IPS-18a (cell line): Measurements from ENCODE around the gene CRHR2.
"Not testable (repeated sequence)": the region's sequence is repeated elsewhere in the genome, so short reads cannot be mapped to it uniquely, and the experiment has no call there.

Experiments used
- H3K27ac ChIP-seq: one replicate; pipeline ENCODE4 v1.5.1; 2013; ENCODE audit warnings: low read length
- H3K27me3 ChIP-seq: one replicate; pipeline ENCODE4 v1.6.1; 2013; ENCODE audit warnings: mild to moderate bottlenecking, low read length; ENCODE audit not compliant: control insufficient read depth, insufficient read depth
- H3K36me3 ChIP-seq: one replicate; pipeline ENCODE4 v1.6.1; 2013; ENCODE audit warnings: low read depth, low read length; ENCODE audit not compliant: control insufficient read depth
- H3K4me1 ChIP-seq: one replicate; pipeline ENCODE4 v1.6.1; 2013; ENCODE audit warnings: low read depth, low read length; ENCODE audit not compliant: control insufficient read depth
- H3K4me3 ChIP-seq: one replicate; pipeline ENCODE4 v1.5.1; 2013; ENCODE audit warnings: low read length
- H3K9ac ChIP-seq: one replicate; pipeline ENCODE4 v1.6.1; 2013; ENCODE audit warnings: mild to moderate bottlenecking, low read length, moderate library complexity
- H3K9me3 ChIP-seq: one replicate; pipeline ENCODE4 v1.6.1; 2013; ENCODE audit warnings: low read depth, low read length; ENCODE audit not compliant: control insufficient read depth

CRHR2 gene

DNA sequence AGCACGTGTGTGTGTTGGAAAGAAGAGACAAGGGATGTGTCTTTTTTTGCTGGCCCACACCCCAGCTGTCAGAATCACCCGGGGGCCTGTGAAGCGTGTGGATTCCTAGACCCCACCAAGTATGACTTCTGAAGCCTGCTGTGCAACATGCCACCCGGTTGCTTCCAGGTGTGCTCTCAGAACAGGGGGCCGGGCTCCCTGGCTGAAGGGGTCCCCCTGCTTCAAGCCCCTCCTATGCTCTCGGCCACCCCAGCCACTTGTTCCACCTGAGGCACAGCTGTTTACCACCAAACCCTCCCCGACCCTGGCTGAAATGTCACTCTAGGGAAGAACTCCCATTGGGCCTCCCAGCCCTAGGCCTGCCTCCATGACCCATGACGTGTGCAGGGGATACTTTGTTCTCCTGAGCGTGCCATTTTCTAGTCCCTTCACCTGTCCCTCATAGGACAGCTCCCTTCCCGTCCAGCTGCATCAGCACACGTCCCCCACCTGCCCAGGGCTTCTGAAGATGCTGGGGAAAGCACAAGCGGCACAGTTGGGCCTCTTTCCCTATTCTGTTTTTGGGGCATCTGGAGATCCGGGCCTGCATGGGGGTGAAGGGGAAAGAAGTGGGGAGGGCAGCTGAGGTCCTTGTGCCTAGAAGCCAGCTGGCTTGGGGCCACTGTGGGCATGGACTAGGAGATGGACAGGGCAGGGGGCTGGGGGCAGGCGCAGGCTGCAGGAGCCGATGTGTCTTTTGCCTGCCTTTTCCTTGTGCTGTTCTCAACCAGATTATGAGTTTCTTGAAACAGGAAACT is 33.3 kb downstream of the CRHR2 start:
- no peak overlapping the region for H3K9ac ChIP-seq
- H3K4me1 ChIP-seq, result peaks cover 4% of the 10 kb centered on the region
- H3K4me3 ChIP-seq, result no peak overlapping the region
- H3K27ac ChIP-seq, result no peak overlapping the region
- H3K9me3 ChIP-seq, result no peaks in the 10 kb centered on the region
- H3K36me3 ChIP-seq, result peaks cover 3% of the 10 kb centered on the region
- no peaks in the 10 kb centered on the region for H3K27me3 ChIP-seq

DNA sequence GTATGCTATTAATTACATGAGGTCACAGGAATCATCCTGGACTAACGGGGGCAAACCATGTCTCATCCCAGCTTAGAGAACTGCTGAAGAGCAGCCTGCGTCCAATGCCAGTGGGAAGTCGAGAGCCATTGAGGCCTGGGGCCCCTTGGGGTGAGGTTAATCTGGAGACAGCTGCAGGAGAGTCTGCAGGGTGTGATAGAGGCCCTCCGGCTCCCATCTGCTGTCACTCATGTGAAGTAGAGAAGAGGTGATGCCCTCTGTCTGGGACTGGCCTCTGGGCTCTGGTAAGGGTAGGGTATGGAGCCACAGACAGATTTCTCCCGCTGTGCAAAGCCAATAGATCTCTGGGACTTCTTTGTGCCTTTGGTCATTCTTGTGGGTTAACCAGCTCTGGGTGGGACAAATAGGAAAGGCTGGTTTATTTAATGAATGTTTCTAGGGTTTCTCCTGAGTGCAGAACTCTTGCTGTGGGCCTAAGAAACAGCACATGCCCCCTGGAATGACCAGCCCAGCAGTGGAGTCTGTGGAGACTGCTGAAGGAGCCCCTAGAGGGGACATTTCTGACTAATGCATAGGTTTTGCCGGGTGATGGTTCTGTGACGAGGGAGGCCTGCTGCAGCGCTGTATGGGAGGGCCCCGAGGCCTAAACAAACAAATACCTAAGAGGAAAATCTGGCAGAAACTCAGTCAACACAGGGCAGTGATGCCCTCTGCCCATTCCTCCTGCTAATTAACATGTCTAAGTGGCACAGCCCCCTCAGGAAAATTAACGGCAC is 34.5 kb downstream of the CRHR2 start:
- H3K27me3 ChIP-seq, result no peaks in the 10 kb centered on the region
- no peaks in the 10 kb centered on the region for H3K9me3 ChIP-seq
- peaks cover 14% of the 10 kb centered on the region for H3K4me1 ChIP-seq
- H3K27ac ChIP-seq, result no peak overlapping the region
- H3K36me3 ChIP-seq, result peaks cover 3% of the 10 kb centered on the region
- no peak overlapping the region for H3K4me3 ChIP-seq
- H3K9ac ChIP-seq, result no peak overlapping the region

DNA sequence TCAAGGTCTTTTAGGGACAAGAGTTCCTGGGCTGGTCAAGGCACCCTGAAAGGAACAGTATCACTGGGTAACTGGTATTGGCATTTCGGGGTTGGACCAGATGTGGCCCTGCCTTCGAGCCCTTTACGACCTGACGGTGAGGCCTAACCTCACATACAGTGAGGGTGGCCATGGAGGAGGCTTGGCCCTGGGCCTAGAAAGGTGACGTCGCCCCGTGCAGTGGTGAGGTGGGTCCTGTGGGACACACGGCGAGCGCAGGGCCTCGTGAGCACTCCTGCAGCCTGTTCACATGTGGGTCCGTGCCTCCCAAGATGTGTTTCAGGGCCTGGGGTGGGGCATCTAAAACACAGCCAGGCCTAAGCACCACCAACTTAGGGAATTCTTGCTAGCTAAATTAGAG is 36.1 kb downstream of the CRHR2 start:
- H3K36me3 ChIP-seq, result peaks cover 3% of the 10 kb centered on the region
- H3K9ac ChIP-seq, result no peak overlapping the region
- H3K4me3 ChIP-seq, result no peak overlapping the region
- H3K27ac ChIP-seq, result no peak overlapping the region
- peaks cover 14% of the 10 kb centered on the region for H3K4me1 ChIP-seq
- no peaks in the 10 kb centered on the region for H3K27me3 ChIP-seq
- H3K9me3 ChIP-seq, result no peaks in the 10 kb centered on the region

- Histone ChIP-seq H3K27me3 (no peaks in the 10 kb centered on the region), H3K36me3 (peaks cover 3% of the 10 kb centered on the region), H3K9me3 (no peaks in the 10 kb centered on the region), H3K9ac (no peak overlapping the region), H3K4me1 (peaks cover 14% of the 10 kb centered on the region), H3K4me3 (no peak overlapping the region), H3K27ac (no peak overlapping the region)
Measured at GRCh38 chr7:30645661-30646060, 36.6 kb downstream of the CRHR2 start.

- Histone ChIP-seq H3K27ac (no peak overlapping the region), H3K9ac (no peak overlapping the region)
Measured at GRCh38 chr7:30644286-30644955, 37.8 kb downstream of the CRHR2 start.

DNA sequence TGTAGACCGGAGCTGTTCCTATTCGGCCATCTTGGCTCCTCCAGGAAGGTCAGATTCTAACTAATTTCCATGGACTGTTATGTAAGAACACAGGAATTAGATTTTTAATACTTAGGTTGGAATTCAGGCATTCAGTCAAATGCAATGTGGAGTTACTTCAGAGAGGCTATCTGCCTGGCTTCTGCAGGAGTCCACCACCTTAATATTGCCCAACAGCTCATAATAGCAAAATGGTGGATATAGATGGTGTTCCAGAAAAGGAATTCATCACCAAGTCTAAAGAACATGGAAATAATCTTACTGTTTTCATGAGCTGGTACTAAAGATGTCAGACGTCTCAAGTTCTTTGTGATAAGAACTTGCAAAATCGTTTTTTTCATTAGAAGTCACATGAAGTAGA is 39.5 kb downstream of the CRHR2 start:
- peak overlapping the region; percentile 3 for H3K27ac ChIP-seq
- peak overlapping the region; percentile 41 for H3K9ac ChIP-seq
- peaks cover 14% of the 10 kb centered on the region for H3K4me1 ChIP-seq
- H3K27me3 ChIP-seq, result no peaks in the 10 kb centered on the region
- H3K4me3 ChIP-seq, result peak overlapping the region; percentile 53
- H3K9me3 ChIP-seq, result no peaks in the 10 kb centered on the region
- peaks cover 3% of the 10 kb centered on the region for H3K36me3 ChIP-seq

More at GRCh38 chr7:30644286-30644955, 37.8 kb downstream of the CRHR2 start:
- Histone ChIP-seq H3K27me3 (no peaks in the 10 kb centered on the region), H3K4me3 (peak overlapping the region; percentile 53), H3K9me3 (no peaks in the 10 kb centered on the region), H3K4me1 (peaks cover 14% of the 10 kb centered on the region), H3K36me3 (peaks cover 3% of the 10 kb centered on the region)

GRCh38 chr7:30642322-30642721 is 39.9 kb downstream of the CRHR2 start:
- H3K4me3 ChIP-seq, result peak overlapping the region; percentile 53
- not testable (repeated sequence) for H3K9me3 ChIP-seq, H3K27ac ChIP-seq, H3K36me3 ChIP-seq, H3K27me3 ChIP-seq
- peak overlapping the region; percentile 41 for H3K9ac ChIP-seq
- H3K4me1 ChIP-seq, result peaks cover 14% of the 10 kb centered on the region

- no peaks in the 10 kb centered on the region for H3K9me3 ChIP-seq
- no peaks in the 10 kb centered on the region for H3K27me3 ChIP-seq
Measured at GRCh38 chr7:30635798-30636197, 46.5 kb downstream of the CRHR2 start.

GRCh38 chr7:30634634-30635201 is 47.5 kb downstream of the CRHR2 start:
- Histone ChIP-seq H3K4me1 (no peaks in the 10 kb centered on the region), H3K9ac (no peak overlapping the region), H3K27ac (no peak overlapping the region), H3K4me3 (no peak overlapping the region), H3K36me3 (peaks cover 58% of the 10 kb centered on the region), H3K9me3 (no peaks in the 10 kb centered on the region), H3K27me3 (no peaks in the 10 kb centered on the region)

More at GRCh38 chr7:30635798-30636197, 46.5 kb downstream of the CRHR2 start:
- Histone ChIP-seq H3K4me3 (no peak overlapping the region), H3K27ac (no peak overlapping the region), H3K36me3 (peaks cover 50% of the 10 kb centered on the region), H3K9ac (no peak overlapping the region), H3K4me1 (no peaks in the 10 kb centered on the region)

GRCh38 chr7:30634193-30634626 is 48.0 kb downstream of the CRHR2 start:
- Histone ChIP-seq H3K4me1 (no peaks in the 10 kb centered on the region), H3K9me3 (no peaks in the 10 kb centered on the region), H3K27me3 (no peaks in the 10 kb centered on the region), H3K27ac (no peak overlapping the region), H3K36me3 (peaks cover 63% of the 10 kb centered on the region), H3K9ac (no peak overlapping the region), H3K4me3 (no peak overlapping the region)

DNA sequence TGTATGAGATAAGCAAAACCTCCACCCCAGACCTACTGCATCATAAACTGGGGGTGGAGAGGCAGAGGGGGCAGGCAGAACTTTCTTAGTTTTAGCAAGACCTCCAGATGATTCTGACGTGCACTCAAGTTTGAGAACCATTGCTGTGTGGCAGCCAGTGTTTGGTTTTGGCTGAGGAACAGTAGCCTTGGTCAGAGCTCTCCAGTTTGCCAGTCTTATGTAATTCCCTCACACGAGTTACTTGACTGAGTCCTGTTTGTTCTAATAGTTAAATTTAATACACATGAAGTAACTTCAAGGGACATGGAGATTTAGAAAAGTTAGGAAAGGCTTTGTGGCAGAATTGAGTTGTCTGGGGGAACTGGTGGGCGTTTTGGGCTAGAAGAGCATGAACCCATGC is 49.0 kb downstream of the CRHR2 start:
- Histone ChIP-seq H3K27ac (no peak overlapping the region), H3K9ac (no peak overlapping the region), H3K4me3 (no peak overlapping the region), H3K36me3 (peaks cover 73% of the 10 kb centered on the region), H3K27me3 (no peaks in the 10 kb centered on the region), H3K9me3 (no peaks in the 10 kb centered on the region), H3K4me1 (no peaks in the 10 kb centered on the region)
